ENCODE data around the gene SIMC1.

SIMC1 gene

GRCh38 chr5:176356179-176356566 is 117.9 kb downstream of the SIMC1 start:
- Histone ChIP-seq H3K36me3 (ENCODE audit: control insufficient read depth in 1 of 2, insufficient read depth in 2 of 2, low read length in 2 of 2) (peaks cover 38 to 42% of the 10 kb centered on the region in 2 donors), H3K4me1 (ENCODE audit: control insufficient read depth in 1 of 2, insufficient read depth in 2 of 2, low read length in 2 of 2) (peaks cover 0 to 9% of the 10 kb centered on the region in 2 donors), H3K27me3 (ENCODE audit: low read depth, low read length) (no peaks in the 10 kb centered on the region), H3K9me3 (ENCODE audit: control insufficient read depth in 1 of 2, low read length in 2 of 2) (no peaks in the 10 kb centered on the region), H3K27ac (ENCODE audit: low read length) (no peak overlapping the region), H3K4me3 (ENCODE audit: low read depth in 1 of 2, low read length in 2 of 2) (no peak overlapping the region)

DNA sequence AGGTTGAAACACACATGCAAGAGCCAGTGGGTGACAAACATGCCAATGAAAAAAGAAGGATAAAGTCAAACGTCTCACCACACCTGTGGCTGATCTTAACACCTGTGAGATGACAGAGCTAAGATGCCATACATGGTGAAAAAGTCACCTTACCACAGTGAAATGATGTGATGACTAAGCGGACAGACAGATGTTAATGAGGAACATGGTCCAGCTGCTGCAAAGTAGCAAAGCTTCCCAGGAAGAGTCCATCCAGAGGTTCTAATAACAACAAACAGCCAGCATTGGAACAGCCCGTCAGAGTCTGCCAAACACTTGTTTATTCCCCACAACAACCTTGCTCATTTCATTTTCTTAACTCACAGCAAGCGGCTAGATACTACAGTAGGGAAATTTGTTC is 121.4 kb downstream of the SIMC1 start:
- Histone ChIP-seq H3K27ac (ENCODE audit: low read length) (no peak overlapping the region), H3K4me3 (ENCODE audit: low read depth in 1 of 2, low read length in 2 of 2) (no peak overlapping the region), H3K9me3 (ENCODE audit: control insufficient read depth in 1 of 2, low read length in 2 of 2) (no peaks in the 10 kb centered on the region), H3K36me3 (ENCODE audit: control insufficient read depth in 1 of 2, insufficient read depth in 2 of 2, low read length in 2 of 2) (peaks cover 10 to 16% of the 10 kb centered on the region in 2 donors), H3K4me1 (ENCODE audit: control insufficient read depth in 1 of 2, insufficient read depth in 2 of 2, low read length in 2 of 2) (peaks cover 0 to 16% of the 10 kb centered on the region in 2 donors), H3K27me3 (ENCODE audit: low read depth, low read length) (no peaks in the 10 kb centered on the region)

DNA sequence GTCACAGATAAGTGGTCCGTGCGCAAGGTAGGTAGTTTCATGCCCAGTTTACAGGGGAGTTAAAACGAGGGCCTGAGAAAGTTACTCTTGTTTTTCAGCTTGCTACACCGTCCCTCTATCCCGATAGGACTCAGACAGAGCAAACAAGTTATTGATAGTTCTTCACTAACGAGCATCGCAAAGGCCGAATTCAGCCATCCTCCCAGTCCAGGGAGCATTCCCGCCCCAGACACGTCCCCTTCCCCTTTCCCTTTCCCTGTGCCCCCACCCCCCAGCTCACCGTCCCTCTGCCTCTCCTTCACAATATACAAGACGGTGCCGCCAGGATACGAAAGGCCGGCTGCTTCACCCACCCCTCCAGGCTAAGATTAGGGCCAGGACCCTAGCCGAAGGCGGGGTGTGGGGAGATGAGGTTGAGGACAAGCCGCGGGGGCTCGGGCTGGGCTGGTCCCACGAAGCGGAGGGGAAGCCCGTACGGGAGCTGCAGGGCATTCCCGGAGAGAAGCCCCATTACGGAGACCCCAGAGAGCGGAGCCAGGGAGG is 122.7 kb downstream of the SIMC1 start:
- H3K36me3 ChIP-seq (ENCODE audit: control insufficient read depth in 1 of 2, insufficient read depth in 2 of 2, low read length in 2 of 2), result peaks cover 6 to 12% of the 10 kb centered on the region in 2 donors
- peaks cover 0 to 16% of the 10 kb centered on the region in 2 donors for H3K4me1 ChIP-seq (ENCODE audit: control insufficient read depth in 1 of 2, insufficient read depth in 2 of 2, low read length in 2 of 2)

GRCh38 chr5:176361437-176362232 is 123.4 kb downstream of the SIMC1 start, which contains the start of gene KIAA1191:
KIAA1191 (minus strand) TSS chr5:176361764; CDS start chr5:176359508, 2,256 bp downstream.
- H3K9me3 ChIP-seq (ENCODE audit: control insufficient read depth in 1 of 2, low read length in 2 of 2), result no peaks in the 10 kb centered on the region
- H3K36me3 ChIP-seq (ENCODE audit: control insufficient read depth in 1 of 2, insufficient read depth in 2 of 2, low read length in 2 of 2), result peaks cover 6 to 7% of the 10 kb centered on the region in 2 donors
- peaks cover 0 to 22% of the 10 kb centered on the region in 2 donors for H3K4me1 ChIP-seq (ENCODE audit: control insufficient read depth in 1 of 2, insufficient read depth in 2 of 2, low read length in 2 of 2)
- peak within 1 kb of the TSS; percentile 62 for H3K27ac ChIP-seq (ENCODE audit: low read length)
- peak within 1 kb of the TSS; percentile 89 to 99 for H3K4me3 ChIP-seq (ENCODE audit: low read depth in 1 of 2, low read length in 2 of 2)
- H3K27me3 ChIP-seq (ENCODE audit: low read depth, low read length), result no peaks in the 10 kb centered on the region

More for the DNA sequence above, 122.7 kb downstream of the SIMC1 start:
- Histone ChIP-seq H3K27ac (ENCODE audit: low read length) (peak overlapping the region; percentile 62), H3K4me3 (ENCODE audit: low read depth in 1 of 2, low read length in 2 of 2) (peak overlapping the region; percentile 89 to 99), H3K27me3 (ENCODE audit: low read depth, low read length) (no peaks in the 10 kb centered on the region), H3K9me3 (ENCODE audit: control insufficient read depth in 1 of 2, low read length in 2 of 2) (no peaks in the 10 kb centered on the region)

DNA sequence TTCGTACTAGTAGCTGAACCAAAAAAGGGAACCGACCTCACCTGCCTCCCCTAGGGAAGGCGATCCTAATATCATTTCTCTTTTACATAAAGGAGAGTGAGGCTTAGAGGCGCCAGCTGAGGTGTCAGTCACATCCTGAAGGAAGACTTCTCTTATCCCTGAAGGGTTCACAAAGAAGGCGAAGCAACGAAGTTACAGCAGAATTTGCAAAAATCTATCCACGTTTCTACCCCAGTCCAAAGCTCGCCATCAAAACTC is 123.9 kb downstream of the SIMC1 start:
- Histone ChIP-seq H3K4me1 (ENCODE audit: control insufficient read depth in 1 of 2, insufficient read depth in 2 of 2, low read length in 2 of 2) (peaks cover 0 to 23% of the 10 kb centered on the region in 2 donors), H3K27ac (ENCODE audit: low read length) (peak overlapping the region; percentile 43)

GRCh38 chr5:176364765-176365350 is 126.6 kb downstream of the SIMC1 start:
- Histone ChIP-seq H3K27me3 (ENCODE audit: low read depth, low read length) (no peaks in the 10 kb centered on the region), H3K27ac (ENCODE audit: low read length) (no peak overlapping the region), H3K4me1 (ENCODE audit: control insufficient read depth in 1 of 2, insufficient read depth in 2 of 2, low read length in 2 of 2) (peaks cover 0 to 20% of the 10 kb centered on the region in 2 donors), H3K4me3 (ENCODE audit: low read depth in 1 of 2, low read length in 2 of 2) (peak overlapping the region; percentile 67 to 94), H3K36me3 (ENCODE audit: control insufficient read depth in 1 of 2, insufficient read depth in 2 of 2, low read length in 2 of 2) (peaks cover 0 to 20% of the 10 kb centered on the region in 2 donors), H3K9me3 (ENCODE audit: control insufficient read depth in 1 of 2, low read length in 2 of 2) (no peaks in the 10 kb centered on the region)

More for the DNA sequence above, 123.9 kb downstream of the SIMC1 start:
- peaks cover 1 to 4% of the 10 kb centered on the region in 2 donors for H3K36me3 ChIP-seq (ENCODE audit: control insufficient read depth in 1 of 2, insufficient read depth in 2 of 2, low read length in 2 of 2)
- H3K4me3 ChIP-seq (ENCODE audit: low read depth in 1 of 2, low read length in 2 of 2), result peak overlapping the region; percentile 89 to 99
- no peaks in the 10 kb centered on the region for H3K9me3 ChIP-seq (ENCODE audit: control insufficient read depth in 1 of 2, low read length in 2 of 2)
- no peaks in the 10 kb centered on the region for H3K27me3 ChIP-seq (ENCODE audit: low read depth, low read length)

DNA sequence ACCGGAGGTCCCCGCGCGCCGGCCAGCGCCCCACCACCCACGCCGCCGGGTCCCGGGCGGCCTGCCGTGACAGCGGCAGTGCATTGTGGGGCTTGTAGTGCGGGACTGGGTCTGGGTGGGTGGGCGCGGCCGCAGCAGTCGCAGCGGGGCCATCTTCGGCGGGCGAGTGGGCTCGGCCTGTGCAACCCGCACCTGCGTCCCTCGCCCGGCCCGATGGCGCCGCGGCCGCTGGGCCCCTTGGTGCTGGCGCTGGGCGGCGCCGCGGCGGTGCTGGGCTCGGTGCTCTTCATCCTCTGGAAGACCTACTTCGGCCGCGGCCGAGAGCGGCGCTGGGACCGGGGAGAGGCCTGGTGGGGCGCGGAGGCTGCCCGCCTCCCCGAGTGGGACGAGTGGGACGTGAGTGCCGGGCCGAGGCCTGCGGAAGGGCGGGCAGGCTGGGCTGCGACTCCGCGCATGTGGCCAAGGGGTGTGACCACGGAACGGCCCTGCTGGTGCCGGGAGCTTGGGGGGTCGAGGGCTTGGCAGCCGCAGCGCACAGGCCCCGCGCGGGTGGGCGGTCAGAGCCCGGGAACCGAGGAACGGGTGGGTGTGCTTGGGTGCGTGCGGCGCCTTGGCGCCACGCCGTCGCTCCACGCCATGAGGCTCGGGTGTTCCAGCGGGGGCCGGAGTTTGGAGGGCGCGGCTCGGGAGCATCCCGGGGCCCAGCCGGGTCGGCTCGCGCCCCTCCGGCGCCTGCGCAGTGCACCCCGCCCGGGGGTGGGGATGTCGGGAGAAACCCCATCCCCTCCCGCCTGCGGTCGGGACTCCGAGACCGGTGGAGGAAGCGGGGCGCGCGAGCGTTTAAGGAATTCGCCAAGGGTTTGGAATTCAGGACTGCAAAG is 127.4 kb downstream of the SIMC1 start, which contains the start of gene ARL10:
ARL10 (plus strand) TSS at position 137 of the 881 bp plus-strand sequence; CDS start at position 214, 77 bp downstream.
- peaks cover 0 to 14% of the 10 kb centered on the region in 2 donors for H3K4me1 ChIP-seq (ENCODE audit: control insufficient read depth in 1 of 2, insufficient read depth in 2 of 2, low read length in 2 of 2)
- H3K9me3 ChIP-seq (ENCODE audit: control insufficient read depth in 1 of 2, low read length in 2 of 2), result no peaks in the 10 kb centered on the region
- H3K27ac ChIP-seq (ENCODE audit: low read length), result no peak within 1 kb of the TSS
- no peaks in the 10 kb centered on the region for H3K27me3 ChIP-seq (ENCODE audit: low read depth, low read length)
- peak within 1 kb of the TSS; percentile 67 to 94 for H3K4me3 ChIP-seq (ENCODE audit: low read depth in 1 of 2, low read length in 2 of 2)
- H3K36me3 ChIP-seq (ENCODE audit: control insufficient read depth in 1 of 2, insufficient read depth in 2 of 2, low read length in 2 of 2), result peaks cover 0 to 25% of the 10 kb centered on the region in 2 donors

GRCh38 chr5:176366232-176366894 is 128.1 kb downstream of the SIMC1 start:
- H3K27ac ChIP-seq (ENCODE audit: low read length), result no peak overlapping the region
- peaks cover 0 to 25% of the 10 kb centered on the region in 2 donors for H3K36me3 ChIP-seq (ENCODE audit: control insufficient read depth in 1 of 2, insufficient read depth in 2 of 2, low read length in 2 of 2)
- H3K9me3 ChIP-seq (ENCODE audit: control insufficient read depth in 1 of 2, low read length in 2 of 2), result no peaks in the 10 kb centered on the region
- peak overlapping the region; percentile 50 to 94 for H3K4me3 ChIP-seq (ENCODE audit: low read depth in 1 of 2, low read length in 2 of 2)
- no peaks in the 10 kb centered on the region for H3K27me3 ChIP-seq (ENCODE audit: low read depth, low read length)
- H3K4me1 ChIP-seq (ENCODE audit: control insufficient read depth in 1 of 2, insufficient read depth in 2 of 2, low read length in 2 of 2), result peaks cover 0 to 14% of the 10 kb centered on the region in 2 donors

GRCh38 chr5:176368726-176369125 is 130.5 kb downstream of the SIMC1 start:
- no peak overlapping the region for H3K4me3 ChIP-seq (ENCODE audit: low read depth in 1 of 2, low read length in 2 of 2)
- H3K4me1 ChIP-seq (ENCODE audit: control insufficient read depth in 1 of 2, insufficient read depth in 2 of 2, low read length in 2 of 2), result peaks cover 0 to 19% of the 10 kb centered on the region in 2 donors
- H3K27me3 ChIP-seq (ENCODE audit: low read depth, low read length), result no peaks in the 10 kb centered on the region
- H3K36me3 ChIP-seq (ENCODE audit: control insufficient read depth in 1 of 2, insufficient read depth in 2 of 2, low read length in 2 of 2), result peaks cover 0 to 34% of the 10 kb centered on the region in 2 donors
- no peak overlapping the region for H3K27ac ChIP-seq (ENCODE audit: low read length)
- no peaks in the 10 kb centered on the region for H3K9me3 ChIP-seq (ENCODE audit: control insufficient read depth in 1 of 2, low read length in 2 of 2)

DNA sequence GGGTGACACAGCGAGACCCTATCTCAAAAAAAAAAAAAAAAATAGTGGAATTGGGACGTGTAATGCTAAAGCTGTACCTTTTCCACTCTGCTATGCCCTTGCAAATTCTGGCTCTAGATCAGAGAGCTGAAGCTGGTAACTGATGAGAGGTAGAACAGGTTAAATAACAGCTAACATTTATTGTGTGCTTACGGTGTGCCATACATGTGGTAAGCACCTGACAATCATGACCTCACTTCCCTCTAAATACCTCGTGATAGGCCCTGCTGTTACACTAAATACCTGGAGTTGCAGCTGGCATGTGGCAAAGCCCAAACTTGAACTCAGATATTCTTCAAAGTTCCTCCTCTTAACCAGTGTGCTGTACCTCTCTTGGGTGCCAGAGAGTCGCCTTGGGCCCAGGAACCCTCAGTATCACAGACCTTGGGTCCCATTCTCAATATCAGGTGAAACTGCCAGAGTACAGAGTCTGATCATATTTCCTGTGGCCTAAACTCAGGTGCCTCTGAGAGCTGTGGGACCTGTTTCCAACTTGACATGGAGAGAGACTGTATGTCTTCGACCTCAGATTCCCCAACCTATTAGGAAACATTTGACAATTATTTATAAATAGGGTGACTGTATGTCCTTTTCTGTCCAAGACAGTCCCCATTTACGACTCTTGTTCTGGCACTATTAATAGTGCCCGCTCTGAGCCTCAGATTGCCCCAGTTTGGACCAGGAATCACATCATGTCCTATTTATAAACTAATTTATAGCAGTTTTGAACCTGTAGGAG is 131.9 kb downstream of the SIMC1 start:
- peaks cover 0 to 19% of the 10 kb centered on the region in 2 donors for H3K4me1 ChIP-seq (ENCODE audit: control insufficient read depth in 1 of 2, insufficient read depth in 2 of 2, low read length in 2 of 2)
- peaks cover 0 to 34% of the 10 kb centered on the region in 2 donors for H3K36me3 ChIP-seq (ENCODE audit: control insufficient read depth in 1 of 2, insufficient read depth in 2 of 2, low read length in 2 of 2)
- H3K27ac ChIP-seq (ENCODE audit: low read length), result no peak overlapping the region
- H3K27me3 ChIP-seq (ENCODE audit: low read depth, low read length), result no peaks in the 10 kb centered on the region
- no peaks in the 10 kb centered on the region for H3K9me3 ChIP-seq (ENCODE audit: control insufficient read depth in 1 of 2, low read length in 2 of 2)
- no peak overlapping the region for H3K4me3 ChIP-seq (ENCODE audit: low read depth in 1 of 2, low read length in 2 of 2)

All from muscle layer of duodenum (tissue), 2 donors.